ENCODE data around the gene BMP2K. TPM values are rescaled to one million over a fixed set of nuclear protein-coding genes. Genes with fewer than 3 reads are reported as not detected.

Gene BMP2K
- total and polyA plus RNA-seq, 2 of the 8 experiments (the other 6 are each of a cell fraction or from before 2014, with no cell fraction given): 15.6 to 24.1 TPM

GRCh38 chr4:78737973-78738372, 38.2 kb upstream of the BMP2K start:
- no peak overlapping the region for H2AK5ac ChIP-seq (ENCODE audit: low read depth, low read length)
- H4K8ac ChIP-seq (ENCODE audit: extremely low read depth, insufficient read depth, low read length): no peak overlapping the region
- no peaks in the 10 kb centered on the region for H3K23me2 ChIP-seq (ENCODE audit: low read depth, low read length)
- H3K36me3 ChIP-seq (ENCODE audit: control insufficient read depth in 2 of 4, insufficient read depth in 4 of 4, low read length in 3 of 4): no peaks in the 10 kb centered on the region
- H3K4me3 ChIP-seq (ENCODE audit: extremely low read depth in 1 of 4, insufficient read depth in 2 of 4, low read depth in 3 of 4, low read length in 4 of 4): no peak overlapping the region
- ChIA-PET POLR2A (ENCODE audit: partially characterized antibody) (no interaction called here), CTCF (ENCODE audit: partially characterized antibody) (interaction anchor here (0.9 to 1.1 kb wide), 2 partner anchors 28 to 126 kb away, joined by 3 to 4 read pairs; no protein-coding TSS in a partner anchor)
- no peak overlapping the region for H3K4ac ChIP-seq (replicated peaks; ENCODE audit: insufficient read length, low read depth, low read length)
- H3K79me1 ChIP-seq (ENCODE audit: low read depth, low read length): no peaks in the 10 kb centered on the region
- no peak overlapping the region for H4K91ac ChIP-seq (replicated peaks; ENCODE audit: insufficient read length, low read length)
- H3K18ac ChIP-seq (ENCODE audit: extremely low read depth, low read length): no peak overlapping the region
- H3K27me3 ChIP-seq (replicated peaks in 1 of 4; ENCODE audit: control insufficient read depth in 3 of 4, extremely low read depth in 1 of 4, insufficient read depth in 3 of 4, low read length in 3 of 4): no peaks in the 10 kb centered on the region
- TF ChIP-seq CHD1 (IDR thresholded peaks at IDR 0.05; ENCODE audit: low read depth, low read length): no peak
- H3K56ac ChIP-seq (replicated peaks; ENCODE audit: insufficient read length, low read depth, low read length): no peak overlapping the region
- H3K4me1 ChIP-seq (replicated peaks in 1 of 4; ENCODE audit: control insufficient read depth in 3 of 4, insufficient read depth in 4 of 4, low read length in 3 of 4): no peaks in the 10 kb centered on the region
- H3K27ac ChIP-seq (ENCODE audit: low read depth, low read length): no peak overlapping the region
- no peak overlapping the region for H2BK20ac ChIP-seq (ENCODE audit: low read length)
- 57% methylated on average over 2 of the region's 2 CpGs; no CpG with 5 or more reads in 1 of the 2 experiments for whole genome bisulfite sequencing, 2 experiments (ENCODE audit: extremely low coverage in 1 of 2, insufficient coverage in 1 of 2, insufficient read length in 1 of 2, insufficient replicate concordance in 2 of 2, low coverage in 1 of 2, low lambda C conversion rate in 2 of 2, missing lambda C conversion rate in 1 of 2)
- no peak for DNase-seq (ENCODE audit: low read depth in 1 of 2, low spot score in 2 of 2)
- no peak for FAIRE-seq
- no peak overlapping the region for H3K23ac ChIP-seq (ENCODE audit: insufficient read length)
- H4K5ac ChIP-seq (ENCODE audit: insufficient read length, low read depth, low read length): no peak overlapping the region
- no peak overlapping the region for H2BK15ac ChIP-seq (ENCODE audit: low read length)
- no peak overlapping the region for H3K9ac ChIP-seq (replicated peaks in 1 of 4; ENCODE audit: extremely low read depth in 1 of 4, low read depth in 3 of 4, low read length in 3 of 4)
- H3K9me3 ChIP-seq (ENCODE audit: insufficient read depth in 2 of 2, low read depth in 1 of 2, low read length in 1 of 2): no peaks in the 10 kb centered on the region
- H3K79me2 ChIP-seq (ENCODE audit: control insufficient read depth in 1 of 2, insufficient read depth in 2 of 2, low read length in 2 of 2): no peaks in the 10 kb centered on the region
- no peak overlapping the region for H3K14ac ChIP-seq (ENCODE audit: insufficient read length)
- no peak overlapping the region for H3K4me2 ChIP-seq (ENCODE audit: insufficient read depth in 1 of 2, low read depth in 2 of 2, low read length in 2 of 2)
- H2BK12ac ChIP-seq (ENCODE audit: low read depth, low read length): no peak overlapping the region
- H4K20me1 ChIP-seq (replicated peaks in 1 of 2; ENCODE audit: control insufficient read depth in 1 of 2, insufficient read depth in 2 of 2, low read length in 2 of 2): no peaks in the 10 kb centered on the region
- no peak overlapping the region for H2BK5ac ChIP-seq (ENCODE audit: low read depth, low read length)
- no peak overlapping the region for H2AFZ ChIP-seq (ENCODE audit: low read length)
- H2BK120ac ChIP-seq (replicated peaks; ENCODE audit: low read depth, low read length): no peak overlapping the region
